Measurements from ENCODE around the gene C6orf118.

GRCh38 chr6:165298875-165299274 lies 10.5 kb downstream of the C6orf118 start:
- TF ChIP-seq, protein P1, sequence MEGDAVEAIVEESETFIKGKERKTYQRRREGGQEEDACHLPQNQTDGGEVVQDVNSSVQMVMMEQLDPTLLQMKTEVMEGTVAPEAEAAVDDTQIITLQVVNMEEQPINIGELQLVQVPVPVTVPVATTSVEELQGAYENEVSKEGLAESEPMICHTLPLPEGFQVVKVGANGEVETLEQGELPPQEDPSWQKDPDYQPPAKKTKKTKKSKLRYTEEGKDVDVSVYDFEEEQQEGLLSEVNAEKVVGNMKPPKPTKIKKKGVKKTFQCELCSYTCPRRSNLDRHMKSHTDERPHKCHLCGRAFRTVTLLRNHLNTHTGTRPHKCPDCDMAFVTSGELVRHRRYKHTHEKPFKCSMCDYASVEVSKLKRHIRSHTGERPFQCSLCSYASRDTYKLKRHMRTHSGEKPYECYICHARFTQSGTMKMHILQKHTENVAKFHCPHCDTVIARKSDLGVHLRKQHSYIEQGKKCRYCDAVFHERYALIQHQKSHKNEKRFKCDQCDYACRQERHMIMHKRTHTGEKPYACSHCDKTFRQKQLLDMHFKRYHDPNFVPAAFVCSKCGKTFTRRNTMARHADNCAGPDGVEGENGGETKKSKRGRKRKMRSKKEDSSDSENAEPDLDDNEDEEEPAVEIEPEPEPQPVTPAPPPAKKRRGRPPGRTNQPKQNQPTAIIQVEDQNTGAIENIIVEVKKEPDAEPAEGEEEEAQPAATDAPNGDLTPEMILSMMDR (IDR thresholded peaks at IDR 0.05; ENCODE audit: poor library complexity): no peak
- TF ChIP-seq EZH2phosphoT487 (IDR thresholded peaks at IDR 0.05; ENCODE audit: low read depth, severe bottlenecking, unreplicated experiment) (no peak), EZH2 (IDR thresholded peaks at IDR 0.05; ENCODE audit: borderline replicate concordance) (no peak)

Measured in hepatocyte (in vitro differentiated cells).